Stimulated activated CD8-positive, alpha-beta memory T cell treated with anti-CD3 and anti-CD28 coated beads, Interleukin-4, amount 100 ng/mL, for 1 hour (primary cell): Measurements from ENCODE around the gene AGFG2.
A peak's percentile ranks its signal among the peaks of the same experiment; 100 is the strongest.

Experiments
- DNase-seq, 2 donors: peaks; one replicate each; pipeline ENCODE4 v3.0.0-alpha.2; 2020; ENCODE audit warnings: low read depth in 2 of 2, low spot score in 1 of 2

Gene AGFG2

DNA sequence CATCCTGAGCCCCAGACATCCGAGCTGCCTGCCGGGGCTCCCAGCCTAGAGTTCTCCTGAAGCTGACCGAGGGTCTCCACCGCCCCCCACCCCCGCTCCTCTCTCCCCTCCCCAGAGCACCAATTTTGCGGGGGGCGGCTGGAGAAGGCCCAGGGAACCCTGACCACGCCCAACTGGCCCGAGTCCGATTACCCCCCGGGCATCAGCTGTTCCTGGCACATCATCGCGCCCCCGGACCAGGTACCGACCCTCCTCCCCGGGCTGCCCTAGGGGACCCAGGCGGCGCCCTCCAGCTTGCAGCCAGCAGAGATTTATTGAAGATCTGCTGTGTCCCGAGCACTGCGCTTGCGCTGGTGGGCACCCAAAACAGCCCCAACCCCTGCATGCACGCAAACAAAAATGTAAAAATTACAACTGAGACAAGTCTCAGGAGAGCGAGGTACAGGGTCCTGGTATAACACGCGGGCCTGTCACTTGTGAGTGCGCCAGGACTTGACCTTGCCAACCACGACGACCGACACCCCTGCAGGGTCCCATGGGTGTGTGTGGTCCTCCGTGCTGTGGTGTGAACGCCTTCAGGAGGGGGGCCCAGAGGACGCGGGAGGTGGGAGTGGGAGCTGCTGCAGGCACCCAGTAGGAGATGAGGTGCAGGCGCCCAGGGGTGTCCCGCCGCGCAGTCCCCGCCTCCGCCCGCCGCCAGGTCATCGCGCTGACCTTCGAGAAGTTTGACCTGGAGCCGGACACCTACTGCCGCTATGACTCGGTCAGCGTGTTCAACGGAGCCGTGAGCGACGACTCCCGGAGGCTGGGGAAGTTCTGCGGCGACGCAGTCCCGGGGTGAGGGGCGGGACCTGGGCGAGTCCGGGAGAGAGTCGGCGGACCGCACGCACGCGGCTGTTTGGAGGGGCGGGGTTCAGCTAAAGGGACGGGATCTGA is 66.2 kb downstream of the AGFG2 start:
- no peak for DNase-seq

DNA sequence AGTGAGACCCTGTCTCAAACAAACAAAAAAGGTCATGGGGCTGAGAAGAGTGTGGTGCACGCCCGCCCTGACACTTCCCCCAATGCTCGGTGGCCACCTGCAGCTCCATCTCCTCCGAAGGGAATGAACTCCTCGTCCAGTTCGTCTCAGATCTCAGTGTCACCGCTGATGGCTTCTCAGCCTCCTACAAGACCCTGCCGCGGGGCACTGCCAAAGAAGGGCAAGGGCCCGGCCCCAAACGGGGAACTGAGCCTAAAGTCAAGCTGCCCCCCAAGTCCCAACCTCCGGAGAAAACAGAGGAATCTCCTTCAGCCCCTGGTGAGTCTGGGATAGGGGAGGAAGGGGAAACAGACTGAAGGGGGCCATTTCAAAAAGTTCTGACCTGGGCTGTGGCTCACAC is 67.3 kb downstream of the AGFG2 start:
- DNase-seq = no peak

- no peak for DNase-seq
Measured at GRCh38 chr7:100607111-100607510, 68.1 kb downstream of the AGFG2 start.

GRCh38 chr7:100609958-100610357 is 71.0 kb downstream of the AGFG2 start:
- no peak for DNase-seq

DNA sequence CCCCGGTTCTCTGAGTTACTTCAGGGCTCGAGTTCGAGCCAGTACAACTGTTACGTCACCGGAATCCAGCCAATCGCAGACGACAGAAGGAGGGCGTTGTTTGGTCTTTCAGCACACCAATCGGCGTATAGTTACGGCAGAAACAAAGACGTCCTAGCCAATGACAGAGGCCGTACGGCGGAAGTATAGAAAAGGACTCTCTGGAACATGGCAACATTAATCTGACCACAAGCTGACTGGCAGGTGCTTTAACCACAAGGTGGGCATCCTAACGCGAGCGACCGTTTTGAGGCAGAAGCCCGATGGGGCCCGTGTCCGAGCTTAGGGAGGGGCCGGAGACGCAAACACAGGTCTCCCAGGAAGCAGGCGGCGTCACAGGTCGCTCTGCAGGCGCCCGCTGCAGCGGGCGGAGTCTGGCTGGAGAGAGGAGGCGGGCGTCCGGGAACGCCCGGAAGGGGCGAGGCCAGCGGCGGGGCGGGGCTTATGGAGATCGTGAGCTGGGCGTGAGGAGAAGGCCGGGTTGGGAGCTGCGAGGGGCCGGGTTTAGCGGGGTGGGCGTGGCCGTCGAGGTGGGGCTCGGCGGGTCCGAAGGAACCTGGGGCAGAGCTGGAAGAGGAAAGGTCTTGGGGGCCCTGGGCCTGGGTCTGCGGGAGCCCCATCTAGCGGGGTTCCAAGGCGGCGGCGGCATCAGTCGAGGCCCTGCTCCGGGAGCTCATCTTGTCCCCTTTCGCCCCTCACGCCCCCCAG is 73.2 kb downstream of the AGFG2 start, which contains the start of gene MOSPD3:
Gene MOSPD3, plus strand, starts transcription at position 558 of the 747 bp plus-strand sequence. CDS start 252 bp downstream, outside the sequence.
- peak; percentile 95 to 97 for DNase-seq

DNA sequence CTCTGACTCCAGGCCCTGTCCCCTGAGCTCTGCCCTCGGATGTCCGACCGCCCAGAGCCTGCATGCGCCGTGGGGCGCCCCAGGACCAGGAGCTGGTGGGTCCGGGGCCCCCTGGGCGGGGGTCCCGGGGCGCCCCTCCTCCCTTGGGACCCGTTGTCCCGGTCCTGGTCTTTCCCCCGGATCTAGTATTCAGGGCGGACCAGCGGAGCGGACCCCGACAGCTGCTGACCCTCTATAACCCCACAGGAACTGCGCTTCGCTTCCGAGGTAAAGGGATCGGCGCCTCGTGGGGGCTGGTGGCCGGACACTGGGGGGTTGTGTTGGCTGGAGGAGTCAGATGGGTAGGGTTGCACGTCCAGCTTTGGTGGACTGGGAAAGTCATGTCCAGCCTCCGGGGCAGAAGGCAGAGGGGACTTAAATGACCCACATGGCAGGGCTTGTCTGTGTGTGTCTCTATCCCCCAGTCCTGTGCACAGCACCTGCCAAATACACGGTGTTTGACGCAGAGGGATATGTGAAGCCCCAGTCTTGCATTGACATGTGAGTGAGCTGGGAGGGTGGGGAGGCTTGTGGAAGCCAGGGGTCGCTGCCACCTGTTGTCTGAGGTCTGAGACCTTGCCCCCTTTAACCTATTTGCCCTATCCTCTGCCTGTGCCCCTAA is 73.9 kb downstream of the AGFG2 start:
- no peak for DNase-seq

DNA sequence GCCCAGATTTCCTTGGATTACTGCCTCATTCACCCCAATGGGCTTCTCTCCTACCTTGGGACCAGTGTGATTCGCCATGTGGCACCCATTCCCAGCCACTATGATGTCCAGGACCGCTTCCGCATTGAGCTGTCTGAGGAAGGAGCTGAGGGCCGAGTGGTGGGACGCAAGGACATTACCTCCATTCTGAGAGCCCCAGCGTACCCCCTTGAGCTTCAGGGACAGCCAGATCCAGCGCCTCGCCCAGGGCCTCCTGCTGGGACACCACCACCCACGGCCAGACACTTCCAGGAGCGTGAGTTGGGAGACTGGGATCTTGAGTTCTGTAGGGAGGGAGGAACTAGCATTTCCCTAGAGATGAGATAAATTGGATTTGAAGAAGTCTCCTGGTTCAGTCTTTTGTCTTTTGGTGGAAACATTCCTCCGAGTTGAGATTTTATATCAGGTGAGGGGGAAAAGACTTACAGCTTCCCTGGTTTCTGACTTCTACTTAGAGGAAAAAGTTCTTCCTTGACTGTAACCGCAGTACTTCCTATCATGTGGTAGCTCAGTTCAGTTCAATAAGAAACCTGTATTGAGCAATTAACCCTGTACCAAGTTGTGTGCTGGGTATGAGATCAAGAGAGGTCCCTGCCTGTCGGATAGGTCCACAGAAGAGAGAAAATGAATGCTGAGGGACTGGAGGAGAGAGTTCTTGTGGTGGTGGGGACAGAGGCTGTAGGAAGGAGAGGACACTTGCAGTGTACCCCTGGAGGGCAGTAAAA is 74.6 kb downstream of the AGFG2 start:
- DNase-seq = no peak

- DNase-seq = no peak
Measured at GRCh38 chr7:100614308-100614861, 75.4 kb downstream of the AGFG2 start.
